HG03108 (cell line): ENCODE data around the gene ANAPC5.

Source experiments
- ATAC-seq: cut with Tn5 transposase; IDR thresholded peaks from one replicate; pipeline ENCODE4 v1.9.1; 2021; ENCODE audit warnings: moderate library complexity; ENCODE audit not compliant: unreplicated experiment

ANAPC5 gene

GRCh38 chr12:121371404-121371803 is 19.2 kb upstream of the ANAPC5 start:
- ATAC-seq: no peak

- no peak for ATAC-seq
Measured at GRCh38 chr12:121366063-121366459, 13.8 kb upstream of the ANAPC5 start.

- no peak for ATAC-seq
Measured at GRCh38 chr12:121365416-121366062, 13.3 kb upstream of the ANAPC5 start.

GRCh38 chr12:121364683-121365121 is 12.5 kb upstream of the ANAPC5 start:
- no peak for ATAC-seq

- no peak for ATAC-seq
Measured at GRCh38 chr12:121358073-121358472, 5.9 kb upstream of the ANAPC5 start.

GRCh38 chr12:121357331-121357730 is 5.1 kb upstream of the ANAPC5 start:
- no peak for ATAC-seq

- ATAC-seq: no peak
Measured at GRCh38 chr12:121356657-121357056, 4.4 kb upstream of the ANAPC5 start.

- no peak for ATAC-seq
Measured at GRCh38 chr12:121355818-121356217, 3.6 kb upstream of the ANAPC5 start.

- ATAC-seq: no peak
Measured at GRCh38 chr12:121352682-121353018, 439 bp upstream of the ANAPC5 start.

GRCh38 chr12:121346747-121347146 is 5.5 kb downstream of the ANAPC5 start:
- ATAC-seq: no peak

- no peak for ATAC-seq
Measured at GRCh38 chr12:121345151-121345815, 6.9 kb downstream of the ANAPC5 start.

- ATAC-seq: no peak
Measured at GRCh38 chr12:121344506-121344905, 7.7 kb downstream of the ANAPC5 start.

- no peak for ATAC-seq
Measured at GRCh38 chr12:121337416-121337815, 14.8 kb downstream of the ANAPC5 start.

GRCh38 chr12:121334513-121335343 is 17.5 kb downstream of the ANAPC5 start:
- no peak for ATAC-seq

- no peak for ATAC-seq
Measured at GRCh38 chr12:121333747-121334146, 18.5 kb downstream of the ANAPC5 start.

- ATAC-seq: no peak
Measured at GRCh38 chr12:121331248-121331647, 21.0 kb downstream of the ANAPC5 start.

GRCh38 chr12:121330692-121331091 is 21.5 kb downstream of the ANAPC5 start:
- ATAC-seq: no peak

- no peak for ATAC-seq
Measured at GRCh38 chr12:121330195-121330594, 22.0 kb downstream of the ANAPC5 start.

- no peak for ATAC-seq
Measured at GRCh38 chr12:121328620-121329019, 23.6 kb downstream of the ANAPC5 start.

- ATAC-seq: no peak
Measured at GRCh38 chr12:121326996-121327674, 25.1 kb downstream of the ANAPC5 start.

- ATAC-seq: no peak
Measured at GRCh38 chr12:121325922-121326396, 26.3 kb downstream of the ANAPC5 start.
